ENCODE results near the gene UBE2I.
"Not testable (repeated sequence)": the region's sequence is repeated elsewhere in the genome, so short reads cannot be mapped to it uniquely, and the experiment has no call there.

The UBE2I gene

GRCh38 chr16:1314399-1315068 is 5.1 kb downstream of the UBE2I start:
- DNase-seq = no peak

DNA sequence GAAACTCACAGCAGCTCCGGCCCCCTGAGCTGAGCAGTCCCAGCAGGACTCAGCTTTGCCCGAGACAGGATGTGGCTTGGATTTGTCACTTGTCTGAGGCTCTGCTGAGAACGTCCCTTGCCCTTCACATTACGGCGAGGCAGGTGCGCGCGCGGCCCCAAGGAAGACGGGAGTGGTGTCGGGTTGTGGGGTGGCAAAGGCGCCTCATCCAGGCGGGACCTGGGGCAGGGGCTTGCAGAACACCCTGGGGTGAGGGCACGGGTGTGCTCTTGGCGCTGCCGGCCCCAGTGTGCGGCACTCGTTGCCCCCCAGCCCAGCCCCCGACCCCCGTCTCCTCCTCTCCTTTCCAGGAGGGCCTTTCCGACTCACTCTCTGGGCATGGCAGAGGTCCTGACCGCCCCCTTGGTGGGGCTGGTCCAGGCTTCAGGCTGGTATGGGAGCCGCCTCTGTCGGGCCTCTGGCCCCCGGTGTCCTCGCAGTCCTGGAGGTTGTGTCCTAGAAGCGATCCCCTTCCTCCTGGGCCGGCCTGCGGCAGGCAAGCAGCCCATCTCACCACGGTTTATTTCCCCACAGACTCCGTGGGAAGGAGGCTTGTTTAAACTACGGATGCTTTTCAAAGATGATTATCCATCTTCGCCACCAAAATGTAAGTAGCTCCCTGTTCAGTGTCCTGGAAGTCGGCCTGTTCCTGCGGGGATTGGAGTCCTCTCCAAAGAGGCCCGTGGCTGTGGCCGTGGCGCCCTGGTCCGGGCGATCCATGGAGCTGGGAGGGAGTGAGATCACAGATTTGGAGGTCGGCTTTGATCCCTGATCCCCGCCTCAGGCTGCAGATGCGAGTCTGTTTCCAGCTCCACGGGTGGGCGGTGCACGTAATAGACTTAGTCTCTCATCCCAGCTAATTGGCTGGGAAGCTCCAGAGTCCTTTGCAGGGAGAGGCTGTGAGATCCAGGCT is 5.9 kb downstream of the UBE2I start:
- DNase-seq = no peak

GRCh38 chr16:1316033-1316405 is 6.6 kb downstream of the UBE2I start:
- no peak for DNase-seq

- DNase-seq = no peak
Measured at GRCh38 chr16:1317479-1318267, 8.2 kb downstream of the UBE2I start.

GRCh38 chr16:1318268-1318545 is 8.8 kb downstream of the UBE2I start:
- no peak for DNase-seq

DNA sequence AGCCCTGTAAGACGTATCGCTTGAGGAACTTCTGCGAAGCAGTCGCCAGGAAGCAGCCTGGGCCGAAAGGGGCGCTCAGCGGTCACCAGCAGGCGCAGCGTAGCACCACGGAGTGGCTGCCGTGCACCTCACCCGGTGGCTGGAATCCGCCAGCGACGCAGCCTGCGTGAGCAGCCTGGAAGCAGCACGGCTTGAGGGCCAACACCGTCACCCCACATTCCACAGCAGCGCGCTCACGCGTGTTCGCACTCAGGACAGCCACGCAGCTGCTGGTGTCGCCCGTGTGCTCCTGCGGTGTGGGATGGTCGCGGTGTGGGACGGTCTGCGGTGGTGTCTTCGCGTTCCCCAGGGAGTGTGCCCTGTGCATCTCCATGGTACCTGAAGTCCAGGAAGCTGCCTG is 9.6 kb downstream of the UBE2I start:
- no peak for DNase-seq

- no peak for DNase-seq
Measured at GRCh38 chr16:1320097-1320496, 10.7 kb downstream of the UBE2I start.

GRCh38 chr16:1320658-1321240 is 11.3 kb downstream of the UBE2I start:
- no peak for DNase-seq

- DNase-seq = no peak
Measured at GRCh38 chr16:1322407-1322806, 13.0 kb downstream of the UBE2I start.

- no peak for DNase-seq
Measured at GRCh38 chr16:1323296-1324239, 14.1 kb downstream of the UBE2I start.

DNA sequence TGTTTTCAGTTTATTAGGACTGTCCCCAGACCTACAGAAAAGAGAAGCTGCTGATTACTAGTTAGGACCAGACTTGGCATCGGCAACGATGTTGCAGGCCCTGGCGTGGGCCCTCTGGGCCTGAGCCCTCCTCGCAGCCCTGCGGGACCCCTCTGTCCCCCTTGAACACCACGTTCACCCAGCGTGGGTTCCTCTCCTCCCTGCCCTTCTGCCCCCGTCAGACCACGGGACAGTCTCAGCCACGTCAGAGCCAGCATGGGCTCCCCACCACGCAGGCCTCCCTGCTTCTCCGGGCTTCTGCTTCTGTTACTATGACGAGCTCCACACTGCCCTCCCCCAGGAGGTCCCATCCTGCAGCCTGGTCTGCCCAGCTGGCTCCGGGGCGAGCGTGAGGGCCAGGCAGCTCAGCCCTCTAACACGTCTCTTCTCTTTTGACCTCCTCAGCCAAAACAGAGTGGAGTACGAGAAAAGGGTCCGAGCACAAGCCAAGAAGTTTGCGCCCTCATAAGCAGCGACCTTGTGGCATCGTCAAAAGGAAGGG is 14.9 kb downstream of the UBE2I start:
- no peak for DNase-seq

- no peak for DNase-seq
Measured at GRCh38 chr16:1325261-1325660, 15.8 kb downstream of the UBE2I start.

GRCh38 chr16:1325673-1326371 is 16.4 kb downstream of the UBE2I start:
- no peak for DNase-seq

DNA sequence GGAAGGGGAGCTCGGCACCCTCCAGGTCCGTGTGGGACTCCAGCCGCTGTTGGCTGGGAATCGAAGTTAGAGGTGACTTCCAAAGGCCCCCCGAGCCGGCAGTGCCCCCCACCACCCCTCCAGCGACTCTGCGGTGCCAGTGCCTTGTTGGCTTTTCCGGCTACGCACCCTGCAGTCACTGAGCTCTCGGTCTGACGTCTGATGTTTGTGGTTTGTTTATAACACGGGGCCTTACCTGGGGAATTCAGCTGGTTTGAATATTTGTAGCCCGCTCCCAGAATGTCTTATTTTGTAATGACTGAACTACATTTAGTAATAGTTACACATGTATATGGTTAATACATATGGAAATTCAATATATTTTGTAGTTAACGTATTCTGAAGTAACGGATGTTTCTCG is 17.0 kb downstream of the UBE2I start:
- no peak for DNase-seq

DNA sequence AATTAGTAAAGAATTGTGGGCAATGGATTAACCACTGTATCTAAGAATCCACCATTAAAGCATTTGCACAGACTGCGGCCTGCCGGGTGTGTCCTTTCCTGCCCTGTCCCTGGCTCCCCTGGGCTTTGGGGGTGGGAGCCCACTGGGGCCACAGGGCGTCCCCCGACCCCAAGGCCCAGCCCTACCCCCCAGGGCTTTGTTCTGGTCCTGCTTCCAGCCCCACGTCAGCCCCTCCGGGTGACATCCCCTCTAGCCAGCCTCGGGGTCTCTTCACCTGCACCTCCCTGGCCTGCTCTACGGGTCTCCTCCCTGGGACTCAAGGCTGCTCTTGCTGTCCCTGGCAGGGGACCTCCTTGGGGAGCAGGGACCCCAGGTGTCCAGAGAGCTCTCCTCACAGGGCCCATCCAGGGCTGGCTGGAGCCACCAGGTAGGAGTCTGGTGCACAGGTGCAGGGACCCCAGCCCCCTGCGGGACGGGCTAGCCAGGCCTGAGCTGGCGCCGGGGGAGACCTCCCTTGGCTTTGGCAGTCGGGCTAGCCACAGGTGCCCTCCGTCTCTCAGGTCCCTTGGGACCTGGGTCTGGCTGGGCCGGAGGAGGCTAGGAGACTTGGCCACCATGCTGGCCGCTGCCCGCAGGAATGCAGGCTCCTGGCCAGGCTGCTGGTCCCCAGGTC is 17.6 kb downstream of the UBE2I start:
- no peak for DNase-seq

DNA sequence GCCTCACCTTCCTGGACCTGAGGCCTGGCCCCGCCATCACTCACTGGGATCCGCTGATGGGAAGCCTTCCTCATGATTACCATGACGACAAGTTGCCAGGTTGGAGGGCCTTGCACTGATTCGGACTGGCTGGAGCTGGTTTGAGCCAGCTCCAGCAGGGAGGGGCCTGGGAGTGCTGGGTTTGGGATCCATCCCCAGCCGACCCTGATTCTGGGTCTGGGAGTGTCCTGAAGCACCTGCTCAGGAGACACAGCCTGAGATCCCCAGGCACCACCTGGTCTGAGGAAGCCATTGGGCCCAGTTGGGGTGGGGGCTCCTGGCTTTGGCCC is 18.1 kb downstream of the UBE2I start:
- DNase-seq = no peak

GRCh38 chr16:1328136-1328535 is 18.7 kb downstream of the UBE2I start:
- not testable (repeated sequence) for DNase-seq

- not testable (repeated sequence) for DNase-seq
Measured at GRCh38 chr16:1328961-1329360, 19.5 kb downstream of the UBE2I start.

DNA sequence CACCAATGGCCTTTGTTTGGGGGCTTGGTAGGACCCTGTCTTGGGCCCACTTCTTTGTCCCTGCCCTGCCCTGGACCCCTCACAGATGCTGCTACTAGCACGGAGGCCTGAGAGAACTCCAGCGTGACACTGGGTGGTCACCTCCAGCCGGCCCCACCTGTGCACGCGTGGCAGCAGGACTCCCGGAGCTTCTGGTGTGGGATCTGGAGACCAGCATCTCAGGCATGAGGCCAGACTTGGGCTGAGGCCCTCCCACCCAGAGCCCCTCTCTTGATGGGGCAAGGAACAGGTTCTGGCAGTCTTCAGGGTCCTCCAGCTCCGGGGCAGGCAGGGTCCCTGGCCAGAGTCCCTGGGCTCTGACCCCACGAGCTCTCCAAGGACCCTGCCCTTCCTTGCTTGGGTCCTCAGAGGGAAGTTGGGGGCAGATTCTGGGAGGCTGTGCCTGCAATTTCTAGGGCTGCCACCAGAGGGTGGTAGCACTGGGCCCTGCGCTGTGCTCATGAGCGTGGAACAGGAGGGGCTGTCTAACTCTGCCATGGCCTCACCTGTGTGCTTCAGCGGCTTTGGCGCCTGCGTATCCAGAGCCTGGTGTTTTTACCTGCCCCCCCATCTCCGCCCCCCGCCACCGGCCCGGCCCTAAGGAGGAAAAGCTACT is 21.0 kb downstream of the UBE2I start:
- peak; percentile 26 for DNase-seq

Data from CD4-positive, alpha-beta T cell treated with Interleukin-12 subunit alpha and Interleukin-12 subunit beta, for 1 hour (primary cell).